Measurements from ENCODE around the gene SETD6. TPM values are rescaled to one million over a fixed set of nuclear protein-coding genes. Genes with fewer than 3 reads are reported as not detected.

Gene SETD6
- polyA plus RNA-seq, 12 donors = 11.0 to 25.5 (median 15.0) TPM; not detected in 1

GRCh38 chr16:58507195-58507962, 7.9 kb upstream of the SETD6 start:
- no peak for DNase-seq

- DNase-seq = no peak
These were observed 7.2 kb upstream of the SETD6 start for GRCh38 chr16:58507963-58508670.

GRCh38 chr16:58508671-58509251, 6.6 kb upstream of the SETD6 start:
- DNase-seq = no peak

GRCh38 chr16:58509256-58510096, 5.8 kb upstream of the SETD6 start:
- no peak for DNase-seq

- DNase-seq = no peak
These were observed 5.1 kb upstream of the SETD6 start for GRCh38 chr16:58510097-58510775.

- DNase-seq = no peak
These were observed 4.3 kb upstream of the SETD6 start for GRCh38 chr16:58510776-58511628.

GRCh38 chr16:58511933-58512815, 3.1 kb upstream of the SETD6 start:
- DNase-seq = no peak

- no peak for DNase-seq
These were observed 1.4 kb upstream of the SETD6 start for GRCh38 chr16:58513874-58514273.

- DNase-seq = no peak
These were observed 802 bp downstream of the SETD6 start for GRCh38 chr16:58515871-58516767.

- DNase-seq = no peak
These were observed 1.4 kb downstream of the SETD6 start for GRCh38 chr16:58516768-58517107.

GRCh38 chr16:58518083-58518979, 3.0 kb downstream of the SETD6 start:
- no peak for DNase-seq

- no peak for DNase-seq
These were observed 3.7 kb downstream of the SETD6 start for GRCh38 chr16:58518980-58519368.

GRCh38 chr16:58519707-58520106, 4.4 kb downstream of the SETD6 start:
- DNase-seq = no peak

- DNase-seq = no peak
These were observed 14.9 kb downstream of the SETD6 start for GRCh38 chr16:58530179-58530578.

- no peak for DNase-seq
These were observed 17.1 kb downstream of the SETD6 start for GRCh38 chr16:58532414-58532813.

GRCh38 chr16:58533751-58534470, 18.6 kb downstream of the SETD6 start:
- DNase-seq = no peak

GRCh38 chr16:58535100-58535499, 19.8 kb downstream of the SETD6 start:
- DNase-seq = no peak

Data from muscle of arm (tissue), 12 donors.